ENCODE measurements around the gene ZNF451.

ZNF451 gene

DNA sequence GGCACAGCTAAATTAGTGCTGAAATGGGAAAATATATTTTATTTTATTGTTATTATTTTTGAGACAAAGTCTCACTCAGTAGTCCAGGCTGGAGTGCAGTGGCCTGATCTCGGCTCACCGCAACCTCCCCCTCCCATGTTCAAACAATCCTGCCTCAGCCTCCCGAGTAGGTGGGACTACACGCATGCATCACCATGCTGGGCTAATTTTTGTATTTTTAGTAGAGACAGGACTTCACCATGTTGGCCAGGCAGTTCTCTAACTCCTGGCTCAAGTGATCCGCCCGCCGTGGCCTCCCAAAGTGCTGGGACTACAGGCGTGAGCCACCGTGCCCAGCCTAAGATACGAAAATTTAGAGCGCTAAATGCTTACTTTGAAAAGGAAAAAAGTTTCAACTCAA is 127.3 kb downstream of the ZNF451 start:
- FAIRE-seq = no peak
- no peak for DNase-seq (ENCODE audit: insufficient read length, low spot score)
- no peak for TF ChIP-seq PAX5 (IDR thresholded peaks at IDR 0.05; ENCODE audit: insufficient read depth, low read length, severe bottlenecking)
- TF ChIP-seq SPI1 (IDR thresholded peaks at IDR 0.05; ENCODE audit: low read depth, low read length) = no peak
- TF ChIP-seq POLR2AphosphoS5 (IDR thresholded peaks at IDR 0.05; ENCODE audit: low read depth, low read length) = no peak
- no peak for TF ChIP-seq POLR2A (IDR thresholded peaks at IDR 0.05; ENCODE audit: low read depth, low read length)
- TF ChIP-seq TAF1 (IDR thresholded peaks at IDR 0.05; ENCODE audit: low read depth, low read length) = no peak
- no peak for TF ChIP-seq POU2F2 (IDR thresholded peaks at IDR 0.05; ENCODE audit: low read depth, low read length)
